Measurements from ENCODE around the gene KCNA5. TPM values are rescaled to one million over a fixed set of nuclear protein-coding genes. Genes with fewer than 3 reads are reported as not detected.
A peak's percentile ranks its signal among the peaks of the same experiment; 100 is the strongest.

The KCNA5 gene
- total and polyA plus RNA-seq, 2 experiments from 2014 or later = 0.31 to 0.44 TPM

GRCh38 chr12:5000204-5000603, 43.5 kb upstream of the KCNA5 start:
- no peaks in the 10 kb centered on the region for H3K36me3 Mint-ChIP-seq (ENCODE audit: low read depth)
- Histone ChIP-seq H3K9me2 (ENCODE audit: insufficient read depth) (peaks cover 6% of the 10 kb centered on the region; the same call in 1 of the 2 replicates), H3K36me3 (ENCODE audit: insufficient read depth) (no peaks in the 10 kb centered on the region), H3F3A (replicated peaks; ENCODE audit: low read depth) (no peaks in the 10 kb centered on the region), H3K4me3 (no peak overlapping the region), H3K4me1 (ENCODE audit: insufficient read depth) (no peaks in the 10 kb centered on the region), H3K27ac (ENCODE audit: low read depth) (no peak overlapping the region), H3K4me2 (no peak overlapping the region), H3K27me3 (ENCODE audit: insufficient read depth) (no peaks in the 10 kb centered on the region), H4K20me1 (replicated peaks; ENCODE audit: insufficient read depth) (no peaks in the 10 kb centered on the region), H2AFZ (no peak overlapping the region), H3K79me2 (replicated peaks; ENCODE audit: insufficient read depth) (no peaks in the 10 kb centered on the region)
- ATAC-seq = no peak; the same call in 2 of the 3 replicates
- no peak overlapping the region for H3K4me3 Mint-ChIP-seq
- TF ChIP-seq ZNF114 (CRISPR knock-in tag; IDR thresholded peaks at IDR 0.05) = no peak
- no peak for TF ChIP-seq ZNF462 (CRISPR knock-in tag; IDR thresholded peaks at IDR 0.05)
- TF ChIP-seq EZH2 (IDR thresholded peaks at IDR 0.05; ENCODE audit: low read depth, unreplicated experiment) = no peak
- TF ChIP-seq CTCF (conservative IDR thresholded peaks at IDR 0.05; ENCODE audit: low read depth in 2 of 2) = peak in 1 of 2 experiments; percentile 40; a peak in 2 of 4 replicates
- no peak for TF ChIP-seq REST (IDR thresholded peaks at IDR 0.05; ENCODE audit: unreplicated experiment)
- no peak for TF ChIP-seq CREB1 (CRISPR knock-in tag; IDR thresholded peaks at IDR 0.05; ENCODE audit: low read depth)
- DNase-seq (ENCODE audit: low spot score) = no peak
- H3K27ac Mint-ChIP-seq = no peak overlapping the region
- peaks cover 3% of the 10 kb centered on the region for H3K27me3 Mint-ChIP-seq (ENCODE audit: insufficient read depth, low read depth, poor library complexity)
- H3K4me1 Mint-ChIP-seq = no peaks in the 10 kb centered on the region; the same call in 2 of the 3 replicates
- no peaks in the 10 kb centered on the region for H3K9me3 Mint-ChIP-seq

All from GM23338 (cell line).